Esophagus squamous epithelium (tissue), 4 donors: Measurements from ENCODE around the gene ZNF488.

Experiments used
- CTCF ChIP-seq, 6 experiments: fragments of 450-650 bp in 4 of 6; fragments of 200-600 bp in 2 of 6; sonication (generic) in 2 of 6; IDR thresholded peaks; one replicate each; pipeline ENCODE4 v1.5.1; 2016 to 2019; ENCODE audit warnings: antibody characterized with exemption in 6 of 6, mild to moderate bottlenecking in 4 of 6, moderate library complexity in 4 of 6
- POLR2A ChIP-seq, 4 donors: fragments of 450-650 bp; IDR thresholded peaks; one replicate each; pipeline ENCODE4 v1.6.1; 2017; ENCODE audit warnings: antibody characterized with exemption in 4 of 4, mild to moderate bottlenecking in 4 of 4, moderate library complexity in 3 of 4

DNA sequence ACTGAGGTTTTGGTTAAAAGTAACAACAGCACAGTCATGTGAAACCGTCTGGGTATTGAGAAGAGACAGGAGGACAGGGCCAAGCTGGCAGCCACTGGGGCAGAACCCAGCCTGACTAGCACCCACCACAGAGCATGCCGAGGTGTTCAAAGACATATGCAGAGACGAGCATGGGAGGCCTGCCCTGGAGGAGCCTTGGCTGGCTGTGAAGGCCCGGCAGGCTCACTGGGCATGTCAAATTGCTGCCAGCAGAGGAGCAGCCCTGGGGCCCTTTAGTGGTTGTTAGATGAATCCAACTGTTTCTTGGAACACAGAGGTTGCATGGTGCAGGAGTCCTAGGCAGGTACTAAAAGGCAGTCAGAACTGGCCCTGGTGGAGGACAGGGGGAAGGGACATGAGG, 66.8 kb downstream of the ZNF488 start:
- TF ChIP-seq CTCF (IDR thresholded peaks at IDR 0.05), result no peak
- no peak for TF ChIP-seq POLR2A (IDR thresholded peaks at IDR 0.05)
